SKM-1 (cell line): ENCODE results near the gene EPS8L3.
"Not testable (repeated sequence)": the region's sequence is repeated elsewhere in the genome, so short reads cannot be mapped to it uniquely, and the experiment has no call there.

Experiments
- DNase-seq: peaks from one replicate; lab custom pipeline; 2025; ENCODE audit not compliant: unreplicated experiment; lab: John Stamatoyannopoulos, UW

The EPS8L3 gene

GRCh38 chr1:109711593-109712320 is 52.0 kb downstream of the EPS8L3 start, which contains the start of gene GSTM5:
GSTM5 (plus strand) TSS chr1:109712251; CDS start chr1:109712313, 62 bp downstream.
- DNase-seq = not testable (repeated sequence)

GRCh38 chr1:109709822-109710221 is 53.9 kb downstream of the EPS8L3 start:
- not testable (repeated sequence) for DNase-seq

- DNase-seq = not testable (repeated sequence)
Observed at GRCh38 chr1:109708949-109709348, 54.8 kb downstream of the EPS8L3 start.

- DNase-seq = no peak
Observed at GRCh38 chr1:109705411-109705810, 58.3 kb downstream of the EPS8L3 start.

- DNase-seq = no peak
Observed at GRCh38 chr1:109704173-109704572, 59.5 kb downstream of the EPS8L3 start.

GRCh38 chr1:109702940-109703339 is 60.8 kb downstream of the EPS8L3 start:
- DNase-seq = not testable (repeated sequence)
